Colonic mucosa (tissue), 4 donors: Measurements from ENCODE around the gene SYF2. TPM values are rescaled to one million over a fixed set of nuclear protein-coding genes. Genes with fewer than 3 reads are reported as not detected.

Experiments used
- DNase-seq: peaks from one replicate; pipeline ENCODE4 v3.0.0-alpha.2; 2020
- H3K27ac ChIP-seq: fragments of 200-600 bp; one replicate; pipeline ENCODE4 v1.8.0; 2021
- H3K27me3 ChIP-seq: fragments of 200-600 bp; one replicate; pipeline ENCODE4 v1.8.0; 2021
- H3K36me3 ChIP-seq: fragments of 200-600 bp; one replicate; pipeline ENCODE4 v1.8.0; 2021
- H3K4me1 ChIP-seq: fragments of 200-600 bp; one replicate; pipeline ENCODE4 v1.8.0; 2021; ENCODE audit warnings: mild to moderate bottlenecking
- H3K4me3 ChIP-seq: fragments of 200-600 bp; one replicate; pipeline ENCODE4 v1.8.0; 2021
- H3K9ac ChIP-seq, 2 donors: one replicate each; pipeline ENCODE4 v1.7.0; 2013; ENCODE audit warnings: control low read depth in 2 of 2, low read depth in 2 of 2, low read length in 2 of 2
- H3K9me3 ChIP-seq: fragments of 200-600 bp; one replicate; pipeline ENCODE4 v1.8.0; 2021
- CTCF ChIP-seq: fragments of 200-600 bp; IDR thresholded peaks from one replicate; pipeline ENCODE4 v1.8.0; 2022; ENCODE audit warnings: antibody characterized with exemption, mild to moderate bottlenecking
- intact Hi-C: fragments of 100-400 bp; cut with DNase I; formaldehyde crosslinking; loops from one replicate; pipeline ENCODE4 v1.14.1; 2022
- total RNA-seq, 2 donors: library from RNA; stranded (reverse); fragmentation: NEBNext Ultra II Directional in 1 of 2; extraction: Animal tissue kit (Norgen Biotek cat#: 25700) in 1 of 2; gene quantifications; one replicate each; pipeline ENCODE4 v1.2.1, GENCODE V29; 2021
- donor health status: healthy.
- donor health status: DM: no; HTN: no; CAD: no.
- donor health status: DM: no; HTN: no; CAD: no.

SYF2 gene
- total RNA-seq, 2 donors from 2014 or later: 38.8 to 60.8 TPM

- Histone ChIP-seq H3K9ac (no peak overlapping the region), H3K27ac (no peak overlapping the region), H3K9me3 (no peaks in the 10 kb centered on the region), H3K36me3 (no peaks in the 10 kb centered on the region), H3K4me1 (no peaks in the 10 kb centered on the region), H3K4me3 (no peak overlapping the region), H3K27me3 (no peaks in the 10 kb centered on the region)
- no peak for TF ChIP-seq CTCF
- intact Hi-C loops: no loop called here
- no peak for DNase-seq
Observed at GRCh38 chr1:25217598-25218232, 14.6 kb downstream of the SYF2 start.

- H3K4me1 ChIP-seq: no peaks in the 10 kb centered on the region
- H3K9me3 ChIP-seq: no peaks in the 10 kb centered on the region
- no peak overlapping the region for H3K27ac ChIP-seq
- no peaks in the 10 kb centered on the region for H3K27me3 ChIP-seq
- no peak overlapping the region for H3K4me3 ChIP-seq
- DNase-seq: no peak
- H3K36me3 ChIP-seq: no peaks in the 10 kb centered on the region
- H3K9ac ChIP-seq: no peak overlapping the region
- TF ChIP-seq CTCF: no peak
- intact Hi-C loops: no loop called here
Observed at GRCh38 chr1:25217015-25217414, 15.3 kb downstream of the SYF2 start.

- Histone ChIP-seq H3K27ac (no peak overlapping the region), H3K27me3 (no peaks in the 10 kb centered on the region), H3K4me3 (no peak overlapping the region), H3K9me3 (no peaks in the 10 kb centered on the region), H3K36me3 (no peaks in the 10 kb centered on the region), H3K4me1 (no peaks in the 10 kb centered on the region), H3K9ac (no peak overlapping the region)
- intact Hi-C loops: no loop called here
- DNase-seq: no peak
- no peak for TF ChIP-seq CTCF
Observed at GRCh38 chr1:25216123-25216522, 16.2 kb downstream of the SYF2 start.

GRCh38 chr1:25212725-25213124 lies 19.6 kb downstream of the SYF2 start:
- no peaks in the 10 kb centered on the region for H3K36me3 ChIP-seq
- no peak for TF ChIP-seq CTCF
- H3K9ac ChIP-seq: no peak overlapping the region
- H3K4me3 ChIP-seq: no peak overlapping the region
- no peaks in the 10 kb centered on the region for H3K4me1 ChIP-seq
- DNase-seq: no peak
- H3K9me3 ChIP-seq: no peaks in the 10 kb centered on the region
- no peak overlapping the region for H3K27ac ChIP-seq
- no peaks in the 10 kb centered on the region for H3K27me3 ChIP-seq
- intact Hi-C loops: no loop called here

- TF ChIP-seq CTCF: no peak
- no peak overlapping the region for H3K9ac ChIP-seq
- H3K9me3 ChIP-seq: no peaks in the 10 kb centered on the region
- no peak for DNase-seq
- intact Hi-C loops: no loop called here
- no peak overlapping the region for H3K27ac ChIP-seq
- H3K4me3 ChIP-seq: no peak overlapping the region
- no peaks in the 10 kb centered on the region for H3K4me1 ChIP-seq
- H3K27me3 ChIP-seq: no peaks in the 10 kb centered on the region
- H3K36me3 ChIP-seq: no peaks in the 10 kb centered on the region
Observed at GRCh38 chr1:25210728-25211127, 21.6 kb downstream of the SYF2 start.
